Retinal pigment epithelial cell (primary cell): ENCODE measurements around the gene SLC4A4.

Source experiments
- DNase-seq: peaks from one replicate; pipeline ENCODE4 v3.0.0-alpha.2; 2010; ENCODE audit warnings: low read depth
- H3K4me3 ChIP-seq: 2 replicates; pipeline ENCODE4 v1.5.1; 2011; ENCODE audit warnings: mild to moderate bottlenecking, low read length, control low read depth, moderate library complexity
- TF ChIP-seq, protein P1 (sequence below): conservative IDR thresholded peaks from 2 replicates; pipeline ENCODE4 v1.5.1; 2011; ENCODE audit warnings: low read depth, low read length, control low read depth, inconsistent platforms

Gene SLC4A4

DNA sequence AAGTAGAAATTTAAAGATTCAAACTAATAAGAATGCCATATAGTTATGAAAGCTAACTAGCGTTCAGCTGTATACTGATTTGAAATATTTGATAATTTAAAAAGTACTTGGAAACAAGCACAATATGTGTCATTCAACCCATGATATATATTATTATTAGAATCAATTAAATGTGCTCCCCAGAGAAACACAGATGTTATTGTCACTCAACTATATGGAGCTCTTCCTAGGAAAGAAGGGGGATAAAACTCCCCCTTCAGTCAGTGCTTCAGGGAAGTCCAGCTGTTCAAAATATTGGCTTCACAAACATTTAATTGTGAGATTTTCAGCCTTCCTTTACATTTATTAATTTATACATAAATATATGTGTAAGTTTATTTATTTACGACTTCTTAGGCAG, 135.9 kb downstream of the SLC4A4 start:
- DNase-seq, result no peak
- TF ChIP-seq, protein P1, sequence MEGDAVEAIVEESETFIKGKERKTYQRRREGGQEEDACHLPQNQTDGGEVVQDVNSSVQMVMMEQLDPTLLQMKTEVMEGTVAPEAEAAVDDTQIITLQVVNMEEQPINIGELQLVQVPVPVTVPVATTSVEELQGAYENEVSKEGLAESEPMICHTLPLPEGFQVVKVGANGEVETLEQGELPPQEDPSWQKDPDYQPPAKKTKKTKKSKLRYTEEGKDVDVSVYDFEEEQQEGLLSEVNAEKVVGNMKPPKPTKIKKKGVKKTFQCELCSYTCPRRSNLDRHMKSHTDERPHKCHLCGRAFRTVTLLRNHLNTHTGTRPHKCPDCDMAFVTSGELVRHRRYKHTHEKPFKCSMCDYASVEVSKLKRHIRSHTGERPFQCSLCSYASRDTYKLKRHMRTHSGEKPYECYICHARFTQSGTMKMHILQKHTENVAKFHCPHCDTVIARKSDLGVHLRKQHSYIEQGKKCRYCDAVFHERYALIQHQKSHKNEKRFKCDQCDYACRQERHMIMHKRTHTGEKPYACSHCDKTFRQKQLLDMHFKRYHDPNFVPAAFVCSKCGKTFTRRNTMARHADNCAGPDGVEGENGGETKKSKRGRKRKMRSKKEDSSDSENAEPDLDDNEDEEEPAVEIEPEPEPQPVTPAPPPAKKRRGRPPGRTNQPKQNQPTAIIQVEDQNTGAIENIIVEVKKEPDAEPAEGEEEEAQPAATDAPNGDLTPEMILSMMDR, result no peak
- H3K4me3 ChIP-seq, result no peak overlapping the region

DNA sequence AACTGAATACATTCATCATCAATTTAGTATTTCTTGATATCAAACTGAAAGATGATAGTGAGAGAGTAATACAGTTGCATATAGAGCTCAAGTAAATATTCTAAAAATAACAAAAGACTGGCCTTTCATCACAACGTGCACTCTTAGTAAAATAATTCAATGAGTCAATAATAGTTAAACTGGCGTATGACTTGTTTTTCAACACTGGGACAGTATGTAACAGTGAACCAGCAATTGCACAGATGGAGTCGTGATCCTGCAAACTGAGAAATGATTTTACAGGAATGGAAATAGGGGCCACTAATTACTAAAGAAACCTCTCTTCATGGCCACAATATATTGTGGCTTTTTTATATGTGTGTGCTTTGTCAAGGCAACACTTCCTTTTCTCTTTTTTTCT, 137.4 kb downstream of the SLC4A4 start:
- TF ChIP-seq, protein P1, result no peak
- DNase-seq, result no peak
- no peak overlapping the region for H3K4me3 ChIP-seq

DNA sequence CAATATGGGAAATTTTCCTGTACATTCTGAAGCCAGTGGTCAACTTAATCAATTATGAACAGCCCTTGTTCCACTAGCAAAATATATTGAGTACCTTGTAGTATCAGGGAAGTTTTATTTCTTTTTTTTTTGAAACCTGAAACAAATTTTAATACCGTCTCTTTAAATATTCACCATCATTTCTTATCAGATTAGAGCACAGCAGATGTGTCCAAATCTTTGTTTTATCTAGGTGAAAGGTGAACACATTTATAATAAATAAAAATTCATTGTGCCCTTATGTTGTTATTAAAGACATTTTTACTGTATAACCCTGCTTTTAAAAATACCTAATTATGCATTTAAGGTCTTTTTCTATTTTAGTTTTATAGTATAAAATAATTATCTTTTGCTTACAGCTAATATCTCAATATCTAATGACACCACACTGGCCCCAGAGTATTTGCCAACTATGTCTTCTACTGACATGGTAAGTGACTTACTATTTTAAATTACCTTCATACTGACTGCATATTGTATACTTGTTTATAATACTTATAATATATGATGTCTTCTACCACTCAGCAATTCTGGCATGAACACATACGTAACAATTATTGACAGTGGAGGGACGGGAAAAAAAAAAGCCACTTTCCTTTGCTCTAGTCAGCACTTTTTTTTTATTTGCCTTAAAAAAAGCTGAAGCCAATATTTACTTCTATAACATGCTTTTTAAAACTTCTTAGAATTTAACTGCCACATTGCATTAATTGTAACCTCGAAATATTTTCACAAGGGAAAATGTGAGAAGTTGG, 147.9 kb downstream of the SLC4A4 start:
- no peak for DNase-seq
- no peak overlapping the region for H3K4me3 ChIP-seq
- TF ChIP-seq, protein P1, result no peak

DNA sequence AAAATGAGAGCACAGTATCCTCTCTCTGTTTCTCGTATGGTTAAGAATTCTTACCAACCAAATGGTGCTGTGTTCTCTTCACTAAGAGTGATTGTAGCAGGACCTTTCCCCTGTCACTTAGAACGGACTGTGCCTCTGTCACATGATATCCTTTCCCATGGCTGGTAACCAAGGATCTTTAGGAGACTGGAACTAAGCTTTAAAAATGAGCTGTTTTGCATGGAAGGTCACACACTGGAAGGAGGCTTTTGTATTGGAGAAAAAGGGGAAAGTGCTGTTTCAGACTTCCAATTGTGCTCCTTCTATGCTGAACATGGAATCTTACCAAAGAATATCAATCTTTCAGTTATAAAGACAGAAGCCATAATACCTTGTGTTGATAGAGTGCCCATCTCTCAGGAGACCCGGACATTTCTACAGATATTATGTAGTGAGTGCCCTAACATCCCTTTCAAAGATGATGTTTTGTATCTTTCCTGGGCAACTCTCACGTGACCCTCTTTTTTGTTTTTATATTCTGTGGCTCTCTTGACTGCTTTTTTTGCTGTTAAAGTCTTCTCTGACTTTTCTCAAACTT, 148.6 kb downstream of the SLC4A4 start:
- DNase-seq, result no peak
- TF ChIP-seq, protein P1, result no peak

DNA sequence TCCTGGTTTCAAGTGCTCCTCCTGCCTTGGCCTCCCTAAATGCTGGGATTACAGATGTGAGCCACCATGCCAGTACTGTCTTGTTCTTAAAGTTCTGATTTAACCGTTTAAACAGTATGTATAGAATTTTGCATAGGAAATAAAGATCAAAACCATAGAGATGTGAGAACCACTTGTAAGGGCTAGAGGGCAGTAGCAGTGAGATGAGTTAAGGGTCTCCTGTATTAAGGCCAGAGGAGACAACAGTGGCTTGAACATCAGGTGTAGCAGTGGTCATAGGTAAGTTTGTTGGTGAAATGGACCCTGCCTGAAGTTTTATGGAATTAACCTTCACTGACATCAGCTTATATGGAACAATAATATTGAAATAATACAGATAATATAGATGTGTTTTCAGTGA, 155.7 kb downstream of the SLC4A4 start:
- DNase-seq, result no peak
- TF ChIP-seq, protein P1, result peak; percentile 26
- H3K4me3 ChIP-seq, result no peak overlapping the region

More for the DNA sequence above, 148.6 kb downstream of the SLC4A4 start:
- H3K4me3 ChIP-seq, result no peak overlapping the region

DNA sequence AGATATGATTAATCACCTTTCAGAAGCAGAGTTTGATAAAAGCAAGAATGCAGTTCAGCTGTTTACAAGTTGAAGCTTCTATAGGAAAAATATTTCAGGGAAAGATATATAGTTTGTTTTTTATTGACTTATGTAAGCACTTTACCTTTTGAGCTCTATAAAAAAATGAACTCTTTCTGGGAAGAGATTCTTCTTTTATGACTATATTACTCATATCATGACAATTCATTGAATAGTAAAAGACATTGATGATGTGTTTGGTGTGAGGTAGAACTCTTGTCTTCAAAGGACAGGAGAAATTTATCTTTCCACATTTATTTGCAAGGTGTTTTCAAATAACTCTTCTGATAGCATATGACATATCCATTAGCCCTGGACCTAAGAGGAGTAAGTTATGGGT, 156.6 kb downstream of the SLC4A4 start:
- H3K4me3 ChIP-seq, result no peak overlapping the region
- TF ChIP-seq, protein P1, result no peak
- DNase-seq, result no peak

DNA sequence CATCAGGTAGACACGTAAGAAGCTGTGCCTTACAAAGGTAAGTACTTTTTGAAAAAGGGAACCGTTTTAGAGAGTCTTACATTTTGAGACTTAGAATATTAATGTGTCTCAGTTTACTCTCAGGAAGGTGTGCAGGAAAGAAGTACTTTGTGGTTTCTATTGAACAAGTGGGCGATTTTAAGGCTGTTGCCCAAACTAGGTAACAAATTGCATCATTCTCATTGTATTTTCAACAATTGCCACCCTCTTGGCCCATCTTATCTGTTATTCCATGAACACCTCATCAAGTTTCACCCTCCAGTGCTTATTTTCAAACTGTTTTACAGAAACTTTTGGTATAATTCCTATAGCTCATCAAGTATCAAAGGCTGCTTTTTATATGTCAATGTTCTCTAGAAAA, 158.3 kb downstream of the SLC4A4 start:
- no peak overlapping the region for H3K4me3 ChIP-seq
- DNase-seq, result no peak
- TF ChIP-seq, protein P1, result no peak
